ENCODE measurements around the gene NUP210L. TPM values are rescaled to one million over a fixed set of nuclear protein-coding genes. Genes with fewer than 3 reads are reported as not detected.
A peak's percentile ranks its signal among the peaks of the same experiment; 100 is the strongest.

The NUP210L gene
- total and polyA plus RNA-seq, 9 of the 15 experiments (the other 6 are each of a cell fraction or from before 2014, with no cell fraction given): 0.01 to 0.04 TPM; not detected in 7

GRCh38 chr1:153978274-153978909 is 176.5 kb downstream of the NUP210L start (continued):
- 0 out of 2 replicates have a peak, but pooled peaks have one; percentile 52 for TF ChIP-seq HBP1 (CRISPR knock-in tag; IDR thresholded peaks at IDR 0.05)
- TF ChIP-seq RERE (CRISPR knock-in tag; IDR thresholded peaks at IDR 0.05; ENCODE audit: borderline replicate concordance): no peak
- no peak for TF ChIP-seq MAFF (IDR thresholded peaks at IDR 0.05; ENCODE audit: low read length)
- TF ChIP-seq KDM1A (IDR thresholded peaks at IDR 0.05): 0 out of 4 replicates have a peak, but pooled peaks of 1 of the 2 experiments have one; percentile 8
- peak; percentile 10 for TF ChIP-seq SAP30 (IDR thresholded peaks at IDR 0.05; ENCODE audit: borderline replicate concordance, insufficient read depth, low read depth, low read length, poor library complexity, severe bottlenecking)
- TF ChIP-seq ZKSCAN3 (CRISPR knock-in tag; IDR thresholded peaks at IDR 0.05): no peak
- TF ChIP-seq TBP (optimal IDR thresholded peaks at IDR 0.05; ENCODE audit: low read depth, low read length): peak; percentile 28
- TF ChIP-seq GTF2E2 (tag; IDR thresholded peaks at IDR 0.05): no peak
- 0 out of 2 replicates have a peak, but pooled peaks have one; percentile 23 for TF ChIP-seq GATAD2B (IDR thresholded peaks at IDR 0.05; ENCODE audit: borderline replicate concordance)
- peak in 1 of 2 experiments; percentile 45; a peak in 1 of 4 replicates for TF ChIP-seq FOXK2 (conservative IDR thresholded peaks at IDR 0.05 in 1 of 2, IDR thresholded peaks at IDR 0.05 in 1 of 2; ENCODE audit: low read depth in 2 of 2)
- peak; percentile 83 for TF ChIP-seq HLTF (IDR thresholded peaks at IDR 0.05)
- no peak for TF ChIP-seq HDAC8 (tag; IDR thresholded peaks at IDR 0.05)
- no peak for TF ChIP-seq ADNP (tag; IDR thresholded peaks at IDR 0.05)
- no peak for TF ChIP-seq ZFPM2 (CRISPR knock-in tag; IDR thresholded peaks at IDR 0.05)

Data from K562 (cell line).